Muscle layer of colon (tissue), 2 donors: Measurements from ENCODE around the gene PLCB3.

Source experiments
- H3K27ac ChIP-seq: one replicate; pipeline ENCODE4 v1.7.0; 2013; ENCODE audit warnings: low read depth, mild to moderate bottlenecking, low read length, moderate library complexity
- H3K27me3 ChIP-seq, 2 donors: one replicate each; pipeline ENCODE4 v1.7.0; 2013; ENCODE audit warnings: low read length in 2 of 2, mild to moderate bottlenecking in 2 of 2; ENCODE audit not compliant: insufficient read depth in 2 of 2, control insufficient read depth in 1 of 2
- H3K36me3 ChIP-seq: one replicate; pipeline ENCODE4 v1.7.0; 2013; ENCODE audit warnings: mild to moderate bottlenecking, low read length; ENCODE audit not compliant: insufficient read depth
- H3K4me1 ChIP-seq: one replicate; pipeline ENCODE4 v1.7.0; 2013; ENCODE audit warnings: mild to moderate bottlenecking, low read length; ENCODE audit not compliant: insufficient read depth
- H3K4me3 ChIP-seq, 2 donors: one replicate each; pipeline ENCODE4 v1.7.0; 2013; ENCODE audit warnings: low read length in 2 of 2, low read depth in 1 of 2, mild to moderate bottlenecking in 1 of 2, moderate library complexity in 1 of 2
- H3K9ac ChIP-seq: one replicate; pipeline ENCODE4 v1.7.0; 2013; ENCODE audit warnings: low read length
- H3K9me3 ChIP-seq: one replicate; pipeline ENCODE4 v1.7.0; 2013; ENCODE audit warnings: mild to moderate bottlenecking, low read length
- donor health status: abdominal sarcoma.
- donor health status: Adenocarcinoma of cecum.

The PLCB3 gene

DNA sequence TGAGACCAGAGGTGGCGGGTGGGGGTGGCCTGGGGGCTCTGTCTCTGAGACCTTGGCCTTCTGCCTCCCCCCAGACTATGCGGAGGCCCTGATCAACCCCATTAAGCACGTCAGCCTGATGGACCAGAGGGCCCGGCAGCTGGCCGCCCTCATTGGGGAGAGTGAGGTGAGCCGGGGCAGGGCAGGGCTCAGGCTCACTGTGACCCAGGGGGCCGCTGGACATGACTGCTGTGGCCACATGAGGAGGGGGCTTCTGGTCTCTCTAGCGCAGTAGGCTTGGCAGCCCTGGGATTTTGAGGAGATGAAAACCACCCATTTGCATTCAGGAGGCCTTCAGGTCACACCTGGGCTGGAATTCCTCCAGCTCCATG is 12.6 kb downstream of the PLCB3 start:
- H3K9ac ChIP-seq = no peak overlapping the region
- peaks cover 11% of the 10 kb centered on the region for H3K4me1 ChIP-seq
- H3K9me3 ChIP-seq = no peaks in the 10 kb centered on the region
- no peaks in the 10 kb centered on the region for H3K27me3 ChIP-seq
- peaks cover 35% of the 10 kb centered on the region for H3K36me3 ChIP-seq
- H3K27ac ChIP-seq = no peak overlapping the region
- no peak overlapping the region for H3K4me3 ChIP-seq

DNA sequence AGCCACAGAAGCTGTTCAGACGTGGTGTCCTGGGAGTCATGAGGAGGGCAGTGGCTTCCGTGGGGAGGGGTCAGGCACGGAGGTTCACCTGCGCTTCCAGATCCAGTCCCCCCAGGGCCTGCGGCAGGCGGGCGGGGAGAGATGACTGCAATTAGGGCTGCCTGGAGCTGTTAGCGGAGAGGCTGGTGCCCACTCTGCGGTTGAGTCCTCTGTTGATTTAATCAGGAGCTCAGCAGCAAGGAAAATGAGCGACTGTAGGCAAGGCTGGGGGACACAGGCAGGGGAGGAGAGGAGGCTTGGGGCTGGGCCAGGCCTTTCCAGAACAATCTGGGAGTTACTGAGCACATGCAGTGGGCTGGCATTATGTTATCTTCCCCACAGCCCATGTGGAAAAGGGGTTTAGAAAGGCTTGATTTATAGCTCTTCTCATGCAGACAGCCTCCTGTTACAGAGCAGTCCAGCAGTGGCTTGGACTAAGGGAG is 13.1 kb downstream of the PLCB3 start:
- no peak overlapping the region for H3K27ac ChIP-seq
- peaks cover 32% of the 10 kb centered on the region for H3K36me3 ChIP-seq
- no peak overlapping the region for H3K4me3 ChIP-seq
- H3K4me1 ChIP-seq = peaks cover 13% of the 10 kb centered on the region
- no peaks in the 10 kb centered on the region for H3K9me3 ChIP-seq
- H3K27me3 ChIP-seq = no peaks in the 10 kb centered on the region
- no peak overlapping the region for H3K9ac ChIP-seq

DNA sequence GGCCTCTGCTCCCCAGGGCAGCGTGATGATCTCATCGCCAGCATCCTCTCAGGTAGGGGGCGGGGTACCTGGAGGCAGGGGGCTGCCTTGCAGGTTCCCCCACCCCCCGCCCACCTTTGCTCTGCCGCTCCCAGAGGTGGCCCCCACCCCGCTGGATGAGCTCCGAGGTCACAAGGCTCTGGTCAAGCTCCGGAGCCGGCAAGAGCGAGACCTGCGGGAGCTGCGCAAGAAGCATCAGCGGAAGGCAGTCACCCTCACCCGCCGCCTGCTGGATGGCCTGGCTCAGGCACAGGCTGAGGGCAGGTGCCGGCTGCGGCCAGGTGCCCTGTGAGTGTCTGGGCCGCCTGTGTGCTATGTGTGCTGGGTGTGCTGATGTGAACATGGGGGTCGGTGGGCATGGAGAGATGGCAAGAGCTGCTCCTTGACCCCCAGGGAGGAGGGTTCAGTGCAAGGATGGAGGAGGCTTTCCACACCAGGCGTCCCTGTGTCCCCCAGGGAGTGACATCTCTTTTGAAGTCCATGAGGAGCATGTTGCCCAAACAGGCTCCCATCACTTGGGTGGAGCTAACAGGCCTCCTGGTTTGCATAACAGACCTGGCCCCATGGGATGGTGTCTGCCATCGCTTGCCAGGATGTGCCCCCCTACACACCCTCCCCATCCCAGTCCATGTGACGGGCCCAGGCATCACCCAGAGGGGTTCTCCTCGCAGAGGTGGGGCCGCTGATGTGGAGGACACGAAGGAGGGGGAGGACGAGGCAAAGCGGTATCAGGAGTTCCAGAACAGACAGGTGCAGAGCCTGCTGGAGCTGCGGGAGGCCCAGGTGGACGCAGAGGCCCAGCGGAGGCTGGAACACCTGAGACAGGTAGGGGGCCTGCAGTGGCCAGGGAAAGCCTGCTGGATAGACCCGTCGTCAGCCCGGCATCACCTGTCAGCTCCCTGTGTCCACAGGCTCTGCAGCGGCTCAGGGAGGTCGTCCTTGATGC is 14.1 kb downstream of the PLCB3 start:
- no peak overlapping the region for H3K9ac ChIP-seq
- H3K4me3 ChIP-seq = no peak overlapping the region
- H3K27me3 ChIP-seq = no peaks in the 10 kb centered on the region
- H3K36me3 ChIP-seq = peaks cover 23% of the 10 kb centered on the region
- H3K9me3 ChIP-seq = no peaks in the 10 kb centered on the region
- H3K4me1 ChIP-seq = peaks cover 13% of the 10 kb centered on the region
- H3K27ac ChIP-seq = no peak overlapping the region

DNA sequence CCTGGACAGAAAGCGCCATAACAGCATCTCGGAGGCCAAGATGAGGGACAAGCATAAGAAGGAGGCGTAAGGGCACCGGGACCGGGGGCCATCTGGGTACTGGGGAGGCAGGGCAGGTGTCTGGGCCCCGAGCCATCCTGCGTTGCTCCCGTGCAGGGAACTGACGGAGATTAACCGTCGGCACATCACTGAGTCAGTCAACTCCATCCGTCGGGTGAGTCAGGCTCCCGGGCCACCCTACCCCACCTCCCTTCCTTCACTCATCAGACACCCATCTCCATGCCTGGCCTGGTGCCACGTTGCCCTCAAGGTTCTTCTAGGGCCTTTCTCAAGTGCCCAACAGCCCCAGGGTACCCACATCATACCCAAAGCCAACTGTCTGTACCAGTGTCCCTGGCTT is 15.0 kb downstream of the PLCB3 start:
- H3K9ac ChIP-seq = no peak overlapping the region
- H3K9me3 ChIP-seq = no peaks in the 10 kb centered on the region
- H3K4me1 ChIP-seq = peaks cover 13% of the 10 kb centered on the region
- H3K4me3 ChIP-seq = no peak overlapping the region
- H3K27me3 ChIP-seq = no peaks in the 10 kb centered on the region
- H3K36me3 ChIP-seq = peaks cover 23% of the 10 kb centered on the region
- H3K27ac ChIP-seq = no peak overlapping the region

DNA sequence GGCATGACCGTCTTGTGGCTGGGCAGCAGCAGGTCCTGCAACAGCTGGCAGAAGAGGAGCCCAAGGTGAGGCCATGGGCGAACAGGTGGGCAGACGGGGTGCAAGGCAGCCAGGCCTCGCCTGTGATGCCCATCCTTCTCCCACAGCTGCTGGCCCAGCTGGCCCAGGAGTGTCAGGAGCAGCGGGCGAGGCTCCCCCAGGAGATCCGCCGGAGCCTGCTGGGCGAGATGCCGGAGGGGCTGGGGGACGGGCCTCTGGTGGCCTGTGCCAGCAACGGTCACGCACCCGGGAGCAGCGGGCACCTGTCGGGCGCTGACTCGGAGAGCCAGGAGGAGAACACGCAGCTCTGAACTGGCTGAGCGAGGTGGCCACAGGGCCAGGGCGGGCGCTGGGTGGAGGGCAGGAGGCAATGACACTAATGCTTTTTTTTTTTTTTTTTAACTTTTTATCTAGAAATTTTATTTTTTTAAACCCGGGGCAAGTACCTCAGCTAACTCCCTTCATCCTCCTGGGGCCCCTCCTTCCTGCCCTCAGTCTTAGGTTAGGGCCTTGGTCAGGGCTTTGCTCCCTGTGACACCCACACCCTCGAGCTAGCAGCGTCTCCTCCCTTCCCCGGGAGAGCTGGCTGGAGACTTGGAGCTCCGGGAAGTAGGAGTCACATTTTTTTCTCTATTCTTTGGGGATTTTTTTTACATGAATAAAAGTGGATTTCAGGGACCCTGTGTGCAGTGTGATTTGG is 16.0 kb downstream of the PLCB3 start:
- no peaks in the 10 kb centered on the region for H3K27me3 ChIP-seq
- H3K4me1 ChIP-seq = peaks cover 19% of the 10 kb centered on the region
- H3K9me3 ChIP-seq = no peaks in the 10 kb centered on the region
- peak overlapping the region; percentile 99 for H3K27ac ChIP-seq
- H3K9ac ChIP-seq = no peak overlapping the region
- H3K36me3 ChIP-seq = peaks cover 23% of the 10 kb centered on the region
- H3K4me3 ChIP-seq = no peak overlapping the region

DNA sequence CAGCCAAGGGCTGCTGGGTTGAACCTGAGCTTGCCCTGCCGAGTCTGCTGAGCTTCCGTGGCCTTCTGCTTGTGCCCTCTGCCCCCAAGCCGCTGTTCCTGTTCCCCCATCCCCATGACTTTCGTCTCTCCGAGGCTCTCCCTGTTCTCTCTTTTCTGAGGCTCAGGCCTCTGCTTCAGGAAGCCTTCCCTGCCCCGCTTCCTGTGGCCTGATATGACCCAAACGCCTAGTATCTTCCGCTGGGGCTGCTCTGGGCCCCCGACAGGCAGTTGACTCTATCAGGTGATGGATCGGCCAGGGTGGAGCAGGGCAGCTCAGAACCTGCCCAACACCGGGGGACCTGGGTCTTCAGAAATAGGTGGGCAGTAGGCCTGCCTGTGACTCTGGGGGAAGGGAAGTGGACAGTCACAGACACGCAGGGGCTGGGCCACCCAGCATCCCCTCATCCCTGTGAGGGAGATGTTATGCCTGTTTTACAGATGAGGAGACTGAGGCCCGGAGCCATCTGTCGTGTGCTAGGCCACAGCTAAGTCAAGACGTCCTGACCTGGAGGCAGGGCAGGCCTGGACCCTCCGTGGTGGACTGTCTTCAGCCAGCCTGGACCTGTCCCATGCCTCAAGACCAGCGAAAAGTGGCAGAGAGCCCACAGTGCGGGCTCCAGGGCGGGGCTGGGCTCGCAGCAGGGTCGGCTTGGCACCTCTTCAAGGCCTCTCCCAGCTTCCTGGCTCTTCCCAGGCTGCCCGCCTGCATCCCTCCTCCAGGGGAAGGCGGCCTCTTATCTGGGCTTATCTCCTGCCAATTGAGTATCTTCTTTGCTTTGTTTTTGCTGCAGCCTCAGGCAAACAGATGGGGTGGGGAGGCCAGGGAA is 16.9 kb downstream of the PLCB3 start:
- Histone ChIP-seq H3K4me1 (peaks cover 19% of the 10 kb centered on the region), H3K9ac (peak overlapping the region; percentile 39), H3K36me3 (peaks cover 14% of the 10 kb centered on the region)

DNA sequence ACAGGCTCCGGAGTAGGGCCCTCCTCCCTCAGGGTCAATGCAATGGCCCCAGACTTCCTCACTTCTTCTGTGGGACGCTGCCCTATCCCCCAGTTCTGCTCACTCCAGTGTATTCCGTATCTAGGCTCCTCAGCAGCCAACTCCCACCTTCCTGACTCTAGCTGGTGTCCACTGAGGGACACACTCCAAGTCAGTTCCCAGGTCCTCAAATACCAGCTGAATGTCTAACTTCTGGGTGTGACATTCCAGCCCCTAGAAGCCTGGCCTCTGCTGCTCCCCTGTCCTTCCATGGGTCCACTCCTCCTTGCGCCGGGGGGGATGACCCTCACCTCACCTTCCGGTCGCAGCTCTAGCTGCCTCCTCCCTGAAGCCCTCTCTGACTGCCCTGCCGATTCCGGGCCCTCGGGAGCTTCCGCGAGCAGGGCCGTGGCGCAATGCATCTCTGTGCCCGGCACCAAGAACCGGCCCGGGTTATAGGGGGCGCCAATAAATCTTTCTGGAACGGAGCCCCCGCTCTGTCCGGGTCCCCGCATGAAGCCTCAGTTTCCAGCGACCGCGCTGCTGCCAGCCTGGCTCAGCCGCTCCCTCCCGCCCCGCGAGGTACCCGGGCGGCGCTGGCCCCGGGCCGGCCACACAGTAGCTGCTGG is 17.7 kb downstream of the PLCB3 start:
- Histone ChIP-seq H3K9me3 (no peaks in the 10 kb centered on the region), H3K36me3 (peaks cover 11% of the 10 kb centered on the region), H3K27ac (peak overlapping the region; percentile 99), H3K27me3 (no peaks in the 10 kb centered on the region), H3K4me3 (peak overlapping the region; percentile 77 to 94), H3K9ac (peak overlapping the region; percentile 39), H3K4me1 (peaks cover 19% of the 10 kb centered on the region)

More for the DNA sequence above, 16.9 kb downstream of the PLCB3 start:
- no peaks in the 10 kb centered on the region for H3K27me3 ChIP-seq
- peak overlapping the region; percentile 77 to 94 for H3K4me3 ChIP-seq
- H3K27ac ChIP-seq = peak overlapping the region; percentile 99
- no peaks in the 10 kb centered on the region for H3K9me3 ChIP-seq

DNA sequence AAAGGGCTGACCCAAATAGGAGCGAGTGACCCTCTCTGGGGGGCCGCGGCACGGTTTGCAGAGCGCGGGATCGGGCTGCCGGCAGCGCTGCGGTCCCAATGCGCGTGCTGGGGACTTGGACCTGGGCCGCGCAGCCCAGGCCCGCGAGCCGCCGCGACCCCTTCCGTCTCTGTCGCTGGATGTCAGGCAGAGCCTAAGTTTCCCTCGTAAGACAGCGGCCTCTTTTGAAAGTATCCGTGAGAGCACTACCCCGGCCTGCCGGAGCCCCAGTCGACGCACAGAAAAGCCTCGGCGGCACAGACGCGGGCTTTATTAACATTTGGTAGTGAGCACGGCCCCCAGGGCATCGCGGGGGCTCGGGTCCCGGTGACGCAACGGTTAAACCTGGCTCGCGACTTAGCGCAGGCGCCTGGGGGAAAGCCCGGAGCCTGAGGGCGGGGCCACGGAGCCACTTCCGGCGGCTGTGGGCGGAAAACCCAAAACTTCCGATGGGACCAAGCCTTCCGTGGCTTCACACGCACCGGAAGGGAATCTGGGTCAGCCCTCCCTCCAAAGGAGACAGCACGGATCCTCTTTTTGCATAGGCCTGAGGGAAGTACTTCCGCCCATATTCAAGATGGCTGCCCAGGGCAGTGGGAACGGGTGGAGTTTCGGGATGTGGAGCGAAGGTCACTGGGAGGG is 18.4 kb downstream of the PLCB3 start:
- H3K4me1 ChIP-seq = peaks cover 19% of the 10 kb centered on the region
- H3K36me3 ChIP-seq = peaks cover 11% of the 10 kb centered on the region
- H3K9me3 ChIP-seq = no peaks in the 10 kb centered on the region
- peak overlapping the region; percentile 73 for H3K9ac ChIP-seq
- H3K4me3 ChIP-seq = peak overlapping the region; percentile 77 to 94
- H3K27ac ChIP-seq = peak overlapping the region; percentile 99
- no peaks in the 10 kb centered on the region for H3K27me3 ChIP-seq

DNA sequence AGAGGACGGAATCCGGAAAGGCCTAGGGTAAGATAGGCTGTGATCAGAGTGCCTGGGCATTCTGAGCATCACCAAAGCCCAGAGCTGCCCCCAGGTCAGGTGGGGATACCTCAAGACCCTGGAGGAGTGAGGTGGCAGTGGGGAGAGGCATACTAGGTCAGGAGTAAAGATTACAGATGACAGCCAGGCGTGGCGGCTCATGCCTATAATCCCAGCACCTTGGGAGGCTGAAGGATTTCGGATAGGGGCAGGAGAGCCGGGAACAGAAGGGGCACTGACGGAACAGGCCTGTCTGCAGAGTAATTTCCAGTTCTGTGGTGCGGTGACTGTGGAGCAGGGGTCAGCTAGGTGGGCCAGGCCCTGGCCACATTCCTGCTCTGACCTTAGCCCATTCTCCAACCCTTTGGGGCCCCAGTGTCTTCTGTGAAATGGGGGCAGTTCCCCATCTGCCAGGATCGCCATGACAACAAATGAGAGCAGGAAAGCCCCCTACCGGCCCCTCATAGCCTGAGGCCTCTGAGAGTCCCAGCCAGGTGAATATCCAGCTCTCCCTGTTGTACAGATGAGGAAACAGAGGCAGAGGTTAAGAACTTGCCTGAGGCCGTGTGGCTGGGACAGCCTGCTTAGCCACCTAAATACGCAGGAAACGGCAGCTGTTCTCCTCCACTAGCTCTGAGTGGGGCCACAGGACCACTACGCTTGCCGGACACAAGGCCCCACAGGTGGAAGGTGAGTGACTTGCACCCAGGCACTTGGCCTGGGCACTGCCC is 23.9 kb downstream of the PLCB3 start:
- Histone ChIP-seq H3K9ac (no peak overlapping the region), H3K27me3 (no peaks in the 10 kb centered on the region), H3K27ac (no peak overlapping the region), H3K9me3 (no peaks in the 10 kb centered on the region), H3K36me3 (peaks cover 24% of the 10 kb centered on the region), H3K4me3 (no peak overlapping the region), H3K4me1 (peaks cover 6% of the 10 kb centered on the region)

DNA sequence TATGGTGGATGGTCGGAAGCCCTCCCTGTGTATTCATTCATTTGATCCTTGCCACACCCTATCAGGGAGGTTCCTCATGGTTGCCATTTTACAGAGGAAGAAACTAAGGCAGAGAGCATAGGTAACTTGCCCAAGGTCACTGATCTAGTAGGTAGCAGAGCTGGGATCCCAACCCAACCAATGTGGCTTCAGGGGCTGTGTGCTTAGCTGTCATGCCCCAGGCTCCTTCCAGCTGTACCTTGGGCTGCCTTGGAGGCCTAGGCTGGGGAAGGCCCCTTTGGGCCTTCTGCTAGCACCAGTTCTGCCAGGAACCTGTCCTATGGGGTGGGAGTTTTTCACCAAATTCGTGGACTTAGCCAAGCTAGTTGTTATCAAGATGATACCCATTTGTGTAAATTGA is 24.5 kb downstream of the PLCB3 start:
- H3K27ac ChIP-seq = no peak overlapping the region
- no peaks in the 10 kb centered on the region for H3K9me3 ChIP-seq
- no peak overlapping the region for H3K9ac ChIP-seq
- no peak overlapping the region for H3K4me3 ChIP-seq
- no peaks in the 10 kb centered on the region for H3K27me3 ChIP-seq
- H3K4me1 ChIP-seq = peaks cover 6% of the 10 kb centered on the region
- H3K36me3 ChIP-seq = peaks cover 24% of the 10 kb centered on the region
